ENCODE results near the gene PGAP1.

DNA sequence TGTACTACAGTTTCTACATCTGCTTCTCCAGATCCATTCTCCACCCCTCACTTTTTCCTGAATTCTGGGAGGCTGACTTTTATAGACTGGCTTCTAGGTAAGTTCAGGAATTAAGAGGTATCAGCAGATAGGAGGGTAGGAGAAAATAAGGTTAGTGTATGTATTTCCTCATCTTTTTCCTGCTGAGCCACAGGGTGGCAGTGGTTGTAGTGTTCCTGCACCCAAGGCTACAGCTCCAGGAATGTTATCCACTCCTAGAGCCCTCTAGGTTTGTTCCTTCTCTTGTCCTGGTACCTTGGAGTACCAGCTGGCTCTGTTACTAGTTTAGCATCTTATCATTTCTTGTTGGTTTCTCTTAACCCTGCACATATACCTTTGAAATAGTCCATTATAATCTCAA, 76.6 kb downstream of the PGAP1 start:
- TF ChIP-seq MAFK (IDR thresholded peaks at IDR 0.05; ENCODE audit: low read length) (no peak), ZNF133 (CRISPR knock-in tag; IDR thresholded peaks at IDR 0.05) (no peak), TAF1 (IDR thresholded peaks at IDR 0.05; ENCODE audit: control insufficient read depth, extremely low read depth, insufficient read depth, low read length, severe bottlenecking) (no peak), USF2 (CRISPR knock-in tag; IDR thresholded peaks at IDR 0.05) (no peak), NRF1 (conservative IDR thresholded peaks at IDR 0.05 in 1 of 2, IDR thresholded peaks at IDR 0.05 in 1 of 2) (no peak), MAZ (CRISPR knock-in tag; conservative IDR thresholded peaks at IDR 0.05 in 1 of 2, IDR thresholded peaks at IDR 0.05 in 1 of 2) (no peak)
- TF ChIP-seq, protein P1, sequence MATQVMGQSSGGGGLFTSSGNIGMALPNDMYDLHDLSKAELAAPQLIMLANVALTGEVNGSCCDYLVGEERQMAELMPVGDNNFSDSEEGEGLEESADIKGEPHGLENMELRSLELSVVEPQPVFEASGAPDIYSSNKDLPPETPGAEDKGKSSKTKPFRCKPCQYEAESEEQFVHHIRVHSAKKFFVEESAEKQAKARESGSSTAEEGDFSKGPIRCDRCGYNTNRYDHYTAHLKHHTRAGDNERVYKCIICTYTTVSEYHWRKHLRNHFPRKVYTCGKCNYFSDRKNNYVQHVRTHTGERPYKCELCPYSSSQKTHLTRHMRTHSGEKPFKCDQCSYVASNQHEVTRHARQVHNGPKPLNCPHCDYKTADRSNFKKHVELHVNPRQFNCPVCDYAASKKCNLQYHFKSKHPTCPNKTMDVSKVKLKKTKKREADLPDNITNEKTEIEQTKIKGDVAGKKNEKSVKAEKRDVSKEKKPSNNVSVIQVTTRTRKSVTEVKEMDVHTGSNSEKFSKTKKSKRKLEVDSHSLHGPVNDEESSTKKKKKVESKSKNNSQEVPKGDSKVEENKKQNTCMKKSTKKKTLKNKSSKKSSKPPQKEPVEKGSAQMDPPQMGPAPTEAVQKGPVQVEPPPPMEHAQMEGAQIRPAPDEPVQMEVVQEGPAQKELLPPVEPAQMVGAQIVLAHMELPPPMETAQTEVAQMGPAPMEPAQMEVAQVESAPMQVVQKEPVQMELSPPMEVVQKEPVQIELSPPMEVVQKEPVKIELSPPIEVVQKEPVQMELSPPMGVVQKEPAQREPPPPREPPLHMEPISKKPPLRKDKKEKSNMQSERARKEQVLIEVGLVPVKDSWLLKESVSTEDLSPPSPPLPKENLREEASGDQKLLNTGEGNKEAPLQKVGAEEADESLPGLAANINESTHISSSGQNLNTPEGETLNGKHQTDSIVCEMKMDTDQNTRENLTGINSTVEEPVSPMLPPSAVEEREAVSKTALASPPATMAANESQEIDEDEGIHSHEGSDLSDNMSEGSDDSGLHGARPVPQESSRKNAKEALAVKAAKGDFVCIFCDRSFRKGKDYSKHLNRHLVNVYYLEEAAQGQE (IDR thresholded peaks at IDR 0.05; ENCODE audit: borderline replicate concordance) = no peak; the same call in 1 of the 2 replicates
- TF ChIP-seq, protein P1 (CRISPR knock-in tag; IDR thresholded peaks at IDR 0.05; ENCODE audit: low read depth) = no peak
